ENCODE data around the gene TEX44.

Gene TEX44

GRCh38 chr2:231605607-231606091 lies 13.0 kb downstream of the TEX44 start:
- DNase-seq, result no peak

- DNase-seq, result no peak
Measured at GRCh38 chr2:231606941-231607340, 14.3 kb downstream of the TEX44 start.

- DNase-seq, result peak; percentile 74
Measured at GRCh38 chr2:231611273-231612108, 18.8 kb downstream of the TEX44 start.

- no peak for DNase-seq
Measured at GRCh38 chr2:231612109-231612455, 19.4 kb downstream of the TEX44 start.

- peak; percentile 91 for DNase-seq
Measured at GRCh38 chr2:231612456-231613330, 20.0 kb downstream of the TEX44 start.

- DNase-seq, result peak; percentile 67
Measured at GRCh38 chr2:231613331-231613662, 20.6 kb downstream of the TEX44 start.

- DNase-seq, result peak; percentile 83
Measured at GRCh38 chr2:231613663-231614558, 21.2 kb downstream of the TEX44 start.

- DNase-seq, result no peak
Measured at GRCh38 chr2:231614559-231615057, 21.9 kb downstream of the TEX44 start.

- no peak for DNase-seq
Measured at GRCh38 chr2:231615058-231615671, 22.5 kb downstream of the TEX44 start.

- DNase-seq, result no peak
Measured at GRCh38 chr2:231616296-231616695, 23.6 kb downstream of the TEX44 start.

GRCh38 chr2:231617059-231617926 lies 24.6 kb downstream of the TEX44 start:
- DNase-seq, result no peak

- no peak for DNase-seq
Measured at GRCh38 chr2:231621051-231621879, 28.6 kb downstream of the TEX44 start.

- DNase-seq, result no peak
Measured at GRCh38 chr2:231622963-231623362, 30.3 kb downstream of the TEX44 start.

- no peak for DNase-seq
Measured at GRCh38 chr2:231626449-231626848, 33.8 kb downstream of the TEX44 start.

GRCh38 chr2:231627384-231628120 lies 34.9 kb downstream of the TEX44 start:
- no peak for DNase-seq

GRCh38 chr2:231632559-231633142 lies 40.0 kb downstream of the TEX44 start:
- no peak for DNase-seq

GRCh38 chr2:231633241-231633976 lies 40.7 kb downstream of the TEX44 start:
- DNase-seq, result no peak

GRCh38 chr2:231634412-231634811 lies 41.7 kb downstream of the TEX44 start:
- DNase-seq, result no peak
